ENCODE results near the gene FMN2.
"Not testable (repeated sequence)": the region's sequence is repeated elsewhere in the genome, so short reads cannot be mapped to it uniquely, and the experiment has no call there.

The FMN2 gene

GRCh38 chr1:240312872-240313271 is 221.2 kb downstream of the FMN2 start:
- no peak for DNase-seq (ENCODE audit: low spot score)

DNA sequence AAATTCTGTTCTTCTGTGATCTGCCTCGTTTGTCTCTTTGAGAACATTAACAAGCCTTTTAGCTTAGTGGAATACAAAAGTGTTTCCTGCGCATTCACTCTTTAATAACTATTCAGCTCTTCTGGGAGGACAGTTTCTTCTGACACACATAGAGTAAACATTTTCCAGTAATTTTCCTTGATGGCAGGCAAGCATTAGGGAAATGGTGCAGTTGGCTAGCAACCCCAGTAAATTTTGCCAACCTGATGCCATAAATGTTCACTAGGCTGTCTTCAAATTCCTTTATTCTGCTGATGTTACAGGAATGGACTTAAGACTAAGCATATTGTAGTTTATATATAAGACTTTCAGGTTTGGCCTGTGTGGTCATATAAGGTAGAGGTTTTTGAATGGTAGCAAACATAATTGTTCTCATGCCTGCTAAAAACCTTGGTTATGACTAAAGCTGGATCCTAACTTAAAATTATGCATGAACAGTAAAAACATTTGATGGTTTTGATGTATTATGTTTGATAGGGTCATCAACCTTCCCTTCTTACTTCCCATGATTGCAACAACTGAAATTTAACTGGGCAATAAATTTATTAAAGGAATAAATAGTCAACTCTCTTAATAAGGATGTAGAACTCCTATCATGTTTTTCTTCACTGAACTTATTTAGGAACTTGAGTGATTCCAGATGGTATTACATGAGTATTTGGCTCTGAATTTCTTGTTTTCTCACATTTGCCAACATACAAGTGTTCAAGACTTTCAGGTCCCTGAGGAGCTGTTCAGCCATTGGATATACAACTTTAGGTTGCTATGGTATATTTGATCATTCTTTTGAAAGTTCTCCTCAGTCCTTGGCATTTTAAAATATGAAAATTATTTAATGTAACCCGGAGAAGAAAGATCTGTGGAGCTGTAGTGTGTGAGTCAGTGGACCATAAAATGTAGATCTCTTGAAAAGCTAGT is 223.4 kb downstream of the FMN2 start:
- DNase-seq (ENCODE audit: low spot score), result no peak

- no peak for DNase-seq (ENCODE audit: low spot score)
Measured at GRCh38 chr1:240319998-240320397, 228.3 kb downstream of the FMN2 start.

- no peak for DNase-seq (ENCODE audit: low spot score)
Measured at GRCh38 chr1:240320659-240321058, 229.0 kb downstream of the FMN2 start.

GRCh38 chr1:240322943-240323342 is 231.3 kb downstream of the FMN2 start:
- DNase-seq (ENCODE audit: low spot score), result no peak

GRCh38 chr1:240328382-240328781 is 236.7 kb downstream of the FMN2 start:
- DNase-seq (ENCODE audit: low spot score), result not testable (repeated sequence)

DNA sequence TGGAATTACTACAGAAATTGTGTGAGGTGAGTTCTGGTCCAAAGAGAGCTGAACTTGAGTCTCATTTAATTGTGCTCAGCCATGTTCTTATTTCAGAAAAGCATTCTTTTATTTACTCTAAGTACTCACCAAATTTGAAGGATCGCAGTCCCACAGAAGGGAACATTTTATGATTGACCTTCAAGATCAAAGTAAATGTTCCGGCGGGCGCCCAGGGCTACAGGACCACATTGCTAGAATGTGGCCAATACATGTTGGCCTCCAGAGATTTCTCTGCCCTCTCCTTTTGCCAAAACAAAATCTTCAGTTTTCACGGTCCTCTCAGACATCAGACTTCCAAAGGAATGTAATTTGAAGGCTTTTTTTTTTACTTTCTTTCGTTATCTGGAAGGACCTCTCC is 237.8 kb downstream of the FMN2 start:
- no peak for DNase-seq (ENCODE audit: low spot score)

- DNase-seq (ENCODE audit: low spot score), result no peak
Measured at GRCh38 chr1:240332672-240333071, 241.0 kb downstream of the FMN2 start.

DNA sequence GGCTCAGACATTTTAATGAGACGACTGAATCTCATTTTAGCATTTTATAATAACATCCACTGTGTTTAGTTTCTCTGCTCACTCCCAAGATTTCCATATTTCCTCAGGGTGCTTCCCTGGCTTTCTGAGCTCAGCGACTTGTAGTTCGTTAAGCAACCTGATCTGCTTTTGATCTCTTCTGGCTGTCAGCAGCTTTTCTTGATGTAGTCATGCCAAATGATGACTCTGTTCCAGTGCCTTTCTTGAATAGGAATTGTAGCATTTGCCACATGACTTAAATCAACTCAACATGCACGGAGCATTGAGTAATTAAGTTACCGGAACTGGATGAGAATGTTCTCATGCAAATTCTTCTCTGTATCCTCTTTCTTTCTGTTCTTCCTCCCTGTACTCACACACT is 246.1 kb downstream of the FMN2 start:
- DNase-seq (ENCODE audit: low spot score), result peak; percentile 36

GRCh38 chr1:240338837-240339236 is 247.2 kb downstream of the FMN2 start:
- DNase-seq (ENCODE audit: low spot score), result no peak

DNA sequence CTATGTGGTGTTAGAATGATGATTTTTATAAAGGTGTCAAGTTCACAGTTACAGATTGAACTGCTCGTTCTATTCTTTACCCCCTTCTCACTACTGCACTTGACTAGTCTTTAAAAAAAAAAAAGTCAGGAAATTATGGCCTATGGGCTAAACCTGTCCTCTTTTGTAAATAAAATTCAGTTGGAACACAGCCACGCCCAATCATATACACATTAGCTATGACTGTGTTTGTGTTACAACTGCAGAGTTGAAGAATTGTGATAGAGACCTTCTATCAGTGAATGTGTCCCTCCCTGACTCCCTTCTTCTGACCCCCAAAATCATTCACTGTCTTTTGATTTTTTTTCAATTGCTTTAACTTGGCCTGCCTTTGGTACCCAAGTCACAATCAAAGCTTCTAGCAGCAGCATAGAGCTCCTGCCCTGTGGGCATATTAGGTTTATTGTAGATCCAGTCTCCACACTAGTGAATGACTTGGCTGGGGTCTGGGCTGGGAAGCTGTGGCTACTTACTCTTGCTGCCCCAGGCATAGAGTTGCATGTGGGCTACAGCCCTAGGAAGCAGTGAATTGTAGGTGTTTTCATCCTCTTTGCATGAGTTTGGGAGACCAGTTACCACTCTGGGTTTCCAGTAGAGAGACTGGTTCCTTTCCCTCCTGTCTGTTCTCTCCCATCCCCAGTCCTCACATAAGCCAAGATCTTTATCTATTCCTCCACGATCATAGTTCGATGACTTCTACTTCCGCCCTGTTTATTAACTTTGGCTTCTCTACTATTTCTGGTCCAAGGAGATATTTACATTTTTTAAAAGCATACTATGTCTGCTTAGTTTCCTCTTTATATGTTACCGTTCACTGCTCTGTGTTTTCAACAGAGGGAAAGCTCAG is 249.9 kb downstream of the FMN2 start:
- no peak for DNase-seq (ENCODE audit: low spot score)

DNA sequence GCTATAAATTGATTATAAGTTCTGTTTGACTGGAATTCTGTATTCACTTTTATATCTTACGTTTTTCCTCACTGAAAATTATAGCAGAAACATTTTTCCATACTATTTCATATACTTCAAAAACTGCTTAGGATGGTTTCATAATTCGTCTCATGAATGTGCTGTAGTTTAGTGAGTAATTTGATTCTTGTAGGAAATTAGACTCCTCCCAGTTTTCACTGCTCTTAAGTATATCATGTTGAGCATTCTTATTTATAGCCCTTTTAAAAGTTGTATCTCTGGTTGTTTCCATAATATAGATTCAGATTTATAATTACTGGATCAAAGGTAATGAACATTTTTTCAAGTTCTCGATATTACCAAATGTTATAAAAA is 250.6 kb downstream of the FMN2 start:
- no peak for DNase-seq (ENCODE audit: low spot score)

- no peak for DNase-seq (ENCODE audit: low spot score)
Measured at GRCh38 chr1:240343045-240343444, 251.4 kb downstream of the FMN2 start.

DNA sequence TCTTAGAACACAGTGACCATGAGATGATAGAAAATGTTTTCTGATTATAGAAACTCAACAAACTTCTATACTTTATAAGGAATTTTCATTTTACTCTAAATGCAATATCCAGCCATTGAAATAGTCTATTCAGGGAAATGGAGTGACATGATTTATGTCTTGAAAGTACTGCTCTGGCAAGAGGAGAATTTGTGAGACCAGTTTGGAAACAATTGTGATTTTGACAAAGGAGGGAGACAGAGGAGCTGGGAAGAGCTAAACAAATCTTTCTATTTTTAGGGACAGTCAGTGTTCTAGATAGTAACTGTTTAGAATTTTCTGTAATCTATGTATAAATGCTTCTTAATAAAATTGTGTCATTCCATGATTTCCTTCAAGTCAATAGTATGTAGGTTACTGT is 252.3 kb downstream of the FMN2 start:
- no peak for DNase-seq (ENCODE audit: low spot score)

DNA sequence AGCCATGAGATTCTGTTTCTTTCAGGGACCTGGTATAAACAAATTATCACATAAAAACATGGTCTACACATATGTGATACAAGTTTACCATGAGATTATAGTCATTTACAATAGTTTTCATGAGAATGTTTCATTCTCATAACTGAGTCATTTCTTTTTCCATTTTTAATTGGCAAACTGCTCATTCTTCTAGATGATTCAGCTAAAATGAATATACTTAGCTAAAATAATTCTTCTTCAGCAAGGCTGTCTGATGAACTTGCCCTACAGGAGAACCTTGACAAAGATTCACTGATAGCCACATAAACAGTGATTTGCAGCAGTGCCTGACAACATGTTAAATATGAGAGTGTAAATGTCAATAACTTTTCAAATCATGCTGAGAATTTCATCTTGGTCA is 253.2 kb downstream of the FMN2 start:
- no peak for DNase-seq (ENCODE audit: low spot score)

- no peak for DNase-seq (ENCODE audit: low spot score)
Measured at GRCh38 chr1:240349695-240350094, 258.0 kb downstream of the FMN2 start.

GRCh38 chr1:240350910-240351331 is 259.2 kb downstream of the FMN2 start:
- no peak for DNase-seq (ENCODE audit: low spot score)

GRCh38 chr1:240351690-240352089 is 260.0 kb downstream of the FMN2 start:
- DNase-seq (ENCODE audit: low spot score), result no peak

- peak; percentile 5 for DNase-seq (ENCODE audit: low spot score)
Measured at GRCh38 chr1:240352769-240353168, 261.1 kb downstream of the FMN2 start.

GRCh38 chr1:240356568-240356967 is 264.9 kb downstream of the FMN2 start:
- no peak for DNase-seq (ENCODE audit: low spot score)

DNA sequence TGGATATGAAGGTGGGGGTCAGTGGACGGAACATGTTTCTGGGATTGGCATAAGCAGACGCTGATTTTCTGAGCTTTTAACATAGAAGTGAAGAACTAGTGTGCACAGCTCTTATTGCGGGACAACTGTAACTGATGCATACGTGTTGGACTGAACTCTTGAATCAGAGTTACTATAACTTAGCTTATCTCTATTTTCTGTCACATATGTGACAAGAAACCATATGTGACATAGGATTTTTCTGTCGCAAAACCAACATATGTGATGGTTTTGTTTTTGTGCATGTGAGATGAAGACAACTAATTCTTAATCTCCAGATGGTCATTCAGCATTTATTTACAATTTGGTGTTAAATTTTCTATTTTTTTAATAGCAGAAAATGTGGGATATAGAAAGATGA is 270.4 kb downstream of the FMN2 start:
- no peak for DNase-seq (ENCODE audit: low spot score)

DNA sequence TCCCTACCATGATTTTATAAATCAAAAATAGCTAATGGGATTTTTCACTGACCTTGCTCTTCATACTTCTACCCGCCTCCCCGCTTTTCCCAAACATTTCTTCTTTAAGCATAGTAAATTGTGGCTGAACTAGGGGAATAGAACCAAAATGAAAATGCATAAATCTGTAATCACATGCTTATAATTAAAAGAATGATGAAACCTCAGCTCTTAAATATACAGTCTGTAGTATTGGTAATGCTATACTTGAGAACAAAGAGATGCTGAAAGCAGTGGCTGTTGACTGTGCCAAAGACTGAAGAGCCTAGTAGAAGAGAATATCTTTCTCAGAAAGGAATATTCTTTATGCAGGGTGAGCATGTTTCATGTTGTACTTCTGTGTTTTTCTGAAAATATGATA is 271.1 kb downstream of the FMN2 start:
- DNase-seq (ENCODE audit: low spot score), result no peak

DNA sequence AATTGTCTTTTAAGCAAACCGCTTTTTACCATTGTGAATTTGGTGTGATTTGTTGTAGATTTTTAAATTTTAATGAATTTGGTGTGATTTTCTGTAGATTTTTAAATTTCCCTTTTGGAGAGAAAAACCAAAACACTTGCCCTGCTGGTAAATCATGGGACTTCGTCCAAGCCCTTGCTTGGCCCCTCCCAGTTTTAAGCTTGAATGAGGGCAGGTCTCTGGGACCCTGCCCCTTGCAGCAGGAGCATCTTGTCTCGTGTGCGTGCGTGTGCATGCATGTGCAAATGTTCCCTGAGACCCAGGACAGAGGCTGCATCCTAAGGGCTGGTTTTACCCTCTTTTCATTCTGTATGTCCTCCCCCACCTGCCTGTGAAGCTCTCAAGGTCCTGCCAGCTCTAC is 271.6 kb downstream of the FMN2 start:
- no peak for DNase-seq (ENCODE audit: low spot score)

Data from pons (tissue), 1 donor.